HEK293 (cell line): Measurements from ENCODE around the gene RIOX2.

Source experiments
- CTCF ChIA-PET: fragments of 350-600 bp; formaldehyde crosslinking; extraction: SDS; loops from one replicate; lab custom pipeline; 2021; ENCODE audit warnings: antibody characterized with exemption; lab: Yijun Ruan, JAX
- POLR2A ChIA-PET: fragments of 300-600 bp; formaldehyde crosslinking; extraction: SDS; loops from one replicate; lab custom pipeline; 2020; ENCODE audit warnings: antibody characterized with exemption, inconsistent platforms; lab: Yijun Ruan, JAX
- H3K27ac ChIP-seq: fragments of 200-500 bp; sonication (Bioruptor generic); 2 replicates; pipeline ENCODE4 v1.5.1; 2014; ENCODE audit warnings: low read depth, low read length, control low read depth, inconsistent platforms; ENCODE audit errors: extremely low read depth
- H3K36me3 ChIP-seq, 2 experiments: fragments of 200-500 bp in 1 of 2; sonication (Bioruptor generic) in 1 of 2; 1 replicate in 1 of 2; 2 replicates in 1 of 2; pipeline ENCODE4 v1.5.1; 2014 to 2017; ENCODE audit warnings: inconsistent platforms in 2 of 2, low read length in 2 of 2; ENCODE audit not compliant: control insufficient read depth in 2 of 2, insufficient read depth in 1 of 2
- H3K4me1 ChIP-seq: fragments of 200-500 bp; sonication (Bioruptor generic); 2 replicates; pipeline ENCODE4 v1.5.1; 2014; ENCODE audit warnings: mild to moderate bottlenecking, low read length, inconsistent platforms; ENCODE audit not compliant: control insufficient read depth, insufficient read depth
- H3K4me3 ChIP-seq: 2 replicates; pipeline ENCODE4 v1.5.1; 2011; ENCODE audit warnings: low read depth, mild to moderate bottlenecking, control low read depth, low read length, moderate library complexity
- H3K9me3 ChIP-seq: fragments of 200-500 bp; sonication (Bioruptor generic); 2 replicates; pipeline ENCODE4 v1.5.1; 2014; ENCODE audit warnings: low read depth, low read length, inconsistent platforms; ENCODE audit not compliant: control insufficient read depth, insufficient read depth
- BCL6B ChIP-seq: fragments of 450-650 bp; formaldehyde crosslinking; IDR thresholded peaks from 2 replicates; pipeline ENCODE4 v1.5.1; 2017; ENCODE audit warnings: missing biosample characterization, missing genetic modification characterization
- GLIS2 ChIP-seq: fragments of 450-650 bp; formaldehyde crosslinking; IDR thresholded peaks from 2 replicates; pipeline ENCODE4 v1.5.1; 2016; ENCODE audit warnings: missing biosample characterization, missing genetic modification characterization
- HIC1 ChIP-seq: fragments of 450-650 bp; formaldehyde crosslinking; IDR thresholded peaks from 2 replicates; pipeline ENCODE4 v1.5.1; 2016; ENCODE audit warnings: missing biosample characterization, missing genetic modification characterization
- KLF16 ChIP-seq: fragments of 450-650 bp; formaldehyde crosslinking; IDR thresholded peaks from 2 replicates; pipeline ENCODE4 v1.5.1; 2017; ENCODE audit warnings: missing biosample characterization, missing genetic modification characterization
- KLF17 ChIP-seq: fragments of 450-650 bp; formaldehyde crosslinking; IDR thresholded peaks from 2 replicates; pipeline ENCODE4 v1.5.1; 2016; ENCODE audit warnings: missing biosample characterization, missing genetic modification characterization
- SETDB1 ChIP-seq: IDR thresholded peaks from one replicate; pipeline ENCODE4 v1.6.1; 2017; ENCODE audit warnings: mild to moderate bottlenecking, low read length, moderate library complexity, mixed read lengths; ENCODE audit not compliant: insufficient read length
- ZIC2 ChIP-seq: fragments of 450-650 bp; formaldehyde crosslinking; IDR thresholded peaks from 2 replicates; pipeline ENCODE4 v1.5.1; 2016; ENCODE audit warnings: missing biosample characterization, missing genetic modification characterization
- ZNF10 ChIP-seq: fragments of 450-650 bp; formaldehyde crosslinking; IDR thresholded peaks from 2 replicates; pipeline ENCODE4 v1.5.1; 2017; ENCODE audit warnings: missing biosample characterization, missing genetic modification characterization
- ZNF239 ChIP-seq: fragments of 450-650 bp; formaldehyde crosslinking; IDR thresholded peaks from 2 replicates; pipeline ENCODE4 v1.5.1; 2016; ENCODE audit warnings: missing biosample characterization, missing genetic modification characterization
- ZNF248 ChIP-seq: fragments of 450-650 bp; formaldehyde crosslinking; IDR thresholded peaks from 2 replicates; pipeline ENCODE4 v1.5.1; 2017; ENCODE audit warnings: missing biosample characterization, missing genetic modification characterization
- ZNF274 ChIP-seq, 2 experiments: fragments of 200-500 bp in 1 of 2; fragments of 450-650 bp in 1 of 2; sonication (Bioruptor generic) in 1 of 2; formaldehyde crosslinking in 1 of 2; IDR thresholded peaks; 2 replicates each; pipeline versions ENCODE4 v1.5.1 to v1.6.1; 2014 to 2016; ENCODE audit warnings: borderline replicate concordance in 1 of 2, inconsistent platforms in 1 of 2, low read length in 1 of 2, missing biosample characterization in 1 of 2, missing genetic modification characterization in 1 of 2
- ZNF398 ChIP-seq: fragments of 450-650 bp; formaldehyde crosslinking; IDR thresholded peaks from 2 replicates; pipeline ENCODE4 v1.5.1; 2017; ENCODE audit warnings: missing biosample characterization, missing genetic modification characterization
- ZNF449 ChIP-seq: fragments of 450-650 bp; formaldehyde crosslinking; IDR thresholded peaks from 2 replicates; pipeline ENCODE4 v1.5.1; 2017; ENCODE audit warnings: missing biosample characterization, mild to moderate bottlenecking, missing genetic modification characterization, moderate library complexity
- ZNF560 ChIP-seq: fragments of 450-650 bp; formaldehyde crosslinking; IDR thresholded peaks from 2 replicates; pipeline ENCODE4 v1.5.1; 2017; ENCODE audit warnings: missing biosample characterization, missing genetic modification characterization, borderline replicate concordance
- ZNF580 ChIP-seq: fragments of 450-650 bp; formaldehyde crosslinking; IDR thresholded peaks from 2 replicates; pipeline ENCODE4 v1.5.1; 2016; ENCODE audit warnings: missing biosample characterization, missing genetic modification characterization
- ZNF645 ChIP-seq: fragments of 450-650 bp; formaldehyde crosslinking; IDR thresholded peaks from 2 replicates; pipeline ENCODE4; 2016; ENCODE audit warnings: missing biosample characterization, missing genetic modification characterization

The RIOX2 gene

GRCh38 chr3:97896129-97896528 lies 76.1 kb downstream of the RIOX2 start:
- H3K4me3 ChIP-seq: no peak overlapping the region
- H3K4me1 ChIP-seq: no peaks in the 10 kb centered on the region
- TF ChIP-seq ZNF239 (tag by site-specific recombination): no peak
- TF ChIP-seq ZNF645 (tag by site-specific recombination): no peak
- no peak for TF ChIP-seq ZNF10
- no peak for TF ChIP-seq ZNF580 (tag by site-specific recombination)
- no peak for TF ChIP-seq ZNF274 (IDR thresholded peaks at IDR 0.05; ENCODE audit: low read length)
- no peak for TF ChIP-seq ZNF274 (tag by site-specific recombination; IDR thresholded peaks at IDR 0.05; ENCODE audit: borderline replicate concordance)
- TF ChIP-seq ZNF560 (tag by site-specific recombination): no peak
- no peak for TF ChIP-seq ZNF449 (tag by site-specific recombination)
- no peak for TF ChIP-seq GLIS2 (tag by site-specific recombination)
- TF ChIP-seq BCL6B (tag by site-specific recombination): no peak
- H3K36me3 ChIP-seq: peaks cover 0 to 5% of the 10 kb centered on the region in 2 experiments; a peak in 1 of 3 replicates
- ChIA-PET POLR2A (no interaction called here), CTCF (no interaction called here)
- H3K27ac ChIP-seq: no peak overlapping the region
- H3K9me3 ChIP-seq: no peaks in the 10 kb centered on the region

GRCh38 chr3:97895216-97895615 lies 77.0 kb downstream of the RIOX2 start:
- Histone ChIP-seq H3K4me3 (no peak overlapping the region), H3K36me3 (no peaks in the 10 kb centered on the region), H3K27ac (no peak overlapping the region), H3K4me1 (no peaks in the 10 kb centered on the region), H3K9me3 (no peaks in the 10 kb centered on the region)
- ChIA-PET CTCF (no interaction called here), POLR2A (no interaction called here)
- no peak for TF ChIP-seq ZNF398 (tag by site-specific recombination)
- TF ChIP-seq ZNF248 (tag by site-specific recombination): no peak

GRCh38 chr3:97892852-97893251 lies 79.4 kb downstream of the RIOX2 start:
- H3K36me3 ChIP-seq: peaks cover 0 to 8% of the 10 kb centered on the region in 2 experiments; a peak in 1 of 3 replicates
- ChIA-PET CTCF (no interaction called here), POLR2A (no interaction called here)
- no peak overlapping the region for H3K27ac ChIP-seq
- H3K4me3 ChIP-seq: no peak overlapping the region
- H3K9me3 ChIP-seq: no peaks in the 10 kb centered on the region
- H3K4me1 ChIP-seq: no peaks in the 10 kb centered on the region
- no peak for TF ChIP-seq ZNF10
- TF ChIP-seq SETDB1: no peak
- no peak for TF ChIP-seq ZNF274 (IDR thresholded peaks at IDR 0.05; ENCODE audit: low read length)
- no peak for TF ChIP-seq ZNF274 (tag by site-specific recombination; IDR thresholded peaks at IDR 0.05; ENCODE audit: borderline replicate concordance)
- TF ChIP-seq ZNF398 (tag by site-specific recombination): no peak
- no peak for TF ChIP-seq KLF16 (tag by site-specific recombination)
- no peak for TF ChIP-seq KLF17 (tag by site-specific recombination)
- TF ChIP-seq ZIC2: no peak
- no peak for TF ChIP-seq HIC1
- TF ChIP-seq ZNF449 (tag by site-specific recombination): no peak
